Measurements from ENCODE around the gene CEP95. TPM values are rescaled to one million over a fixed set of nuclear protein-coding genes. Genes with fewer than 3 reads are reported as not detected.

Gene CEP95
- total and polyA plus RNA-seq, 8 donors: 15.7 to 115 (median 53.6) TPM

DNA sequence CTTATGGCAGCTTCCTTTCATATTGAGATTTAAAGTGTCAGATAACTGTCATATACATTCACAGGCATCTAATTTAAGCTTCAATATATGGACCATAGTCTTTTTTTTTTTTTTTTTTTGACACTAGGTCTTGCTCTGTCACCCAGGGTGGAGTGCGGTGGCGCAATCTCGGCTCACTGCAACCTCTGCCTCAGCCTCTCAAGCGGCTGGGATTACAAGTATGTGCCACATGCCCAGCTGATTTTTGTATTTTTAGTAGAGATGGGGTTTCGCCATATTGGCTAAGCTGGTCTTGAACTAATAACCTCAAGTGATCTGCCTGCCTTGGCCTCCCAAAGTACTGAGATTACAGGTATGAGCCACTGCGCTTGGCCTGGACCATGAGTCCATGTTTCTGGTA lies 13.6 kb downstream of the CEP95 start:
- no peak overlapping the region for H3K4me3 ChIP-seq
- no peaks in the 10 kb centered on the region for H3K9me3 ChIP-seq
- TF ChIP-seq POLR2A (IDR thresholded peaks at IDR 0.05) (no peak), POLR2AphosphoS5 (IDR thresholded peaks at IDR 0.05) (no peak), EP300 (IDR thresholded peaks at IDR 0.05) (no peak)
- TF ChIP-seq, protein P1, sequence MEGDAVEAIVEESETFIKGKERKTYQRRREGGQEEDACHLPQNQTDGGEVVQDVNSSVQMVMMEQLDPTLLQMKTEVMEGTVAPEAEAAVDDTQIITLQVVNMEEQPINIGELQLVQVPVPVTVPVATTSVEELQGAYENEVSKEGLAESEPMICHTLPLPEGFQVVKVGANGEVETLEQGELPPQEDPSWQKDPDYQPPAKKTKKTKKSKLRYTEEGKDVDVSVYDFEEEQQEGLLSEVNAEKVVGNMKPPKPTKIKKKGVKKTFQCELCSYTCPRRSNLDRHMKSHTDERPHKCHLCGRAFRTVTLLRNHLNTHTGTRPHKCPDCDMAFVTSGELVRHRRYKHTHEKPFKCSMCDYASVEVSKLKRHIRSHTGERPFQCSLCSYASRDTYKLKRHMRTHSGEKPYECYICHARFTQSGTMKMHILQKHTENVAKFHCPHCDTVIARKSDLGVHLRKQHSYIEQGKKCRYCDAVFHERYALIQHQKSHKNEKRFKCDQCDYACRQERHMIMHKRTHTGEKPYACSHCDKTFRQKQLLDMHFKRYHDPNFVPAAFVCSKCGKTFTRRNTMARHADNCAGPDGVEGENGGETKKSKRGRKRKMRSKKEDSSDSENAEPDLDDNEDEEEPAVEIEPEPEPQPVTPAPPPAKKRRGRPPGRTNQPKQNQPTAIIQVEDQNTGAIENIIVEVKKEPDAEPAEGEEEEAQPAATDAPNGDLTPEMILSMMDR (IDR thresholded peaks at IDR 0.05): no peak
- 91 to 99% (median 97%) methylated on average over 6 of the region's 6 CpGs for WGBS, 5 donors
- no peak for DNase-seq
- intact Hi-C loops (cut with DNase I; ENCODE audit: low total_unique reads): no loop called here
- no peak overlapping the region for H3K27ac ChIP-seq
- no peaks in the 10 kb centered on the region for H3K27me3 ChIP-seq
- H3K4me1 ChIP-seq: peaks cover 0 to 4% (median 0%) of the 10 kb centered on the region in 4 donors
- peaks cover 42 to 100% (median 100%) of the 10 kb centered on the region in 4 donors for H3K36me3 ChIP-seq

DNA sequence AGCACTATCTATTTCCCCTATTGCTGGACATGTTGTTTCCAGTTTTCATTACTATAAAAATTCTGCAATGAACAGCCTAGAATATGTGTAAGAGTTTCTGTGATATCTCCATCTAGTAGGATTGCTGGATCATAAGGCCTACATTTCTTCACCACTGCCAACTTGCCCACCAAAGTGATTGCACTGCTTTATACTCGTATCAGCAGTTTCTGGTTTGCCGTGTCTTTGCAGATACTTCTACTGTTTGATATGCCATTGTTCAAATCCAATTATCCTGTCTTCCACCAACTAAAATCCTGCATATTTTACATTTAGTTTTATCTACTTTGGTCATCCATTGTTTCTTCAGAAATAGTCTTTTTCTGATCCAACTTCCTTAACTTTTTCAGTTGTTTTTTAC lies 21.1 kb downstream of the CEP95 start:
- H3K27me3 ChIP-seq: no peaks in the 10 kb centered on the region
- intact Hi-C loops (cut with DNase I; ENCODE audit: low total_unique reads): no loop called here
- H3K27ac ChIP-seq: no peak overlapping the region
- no peaks in the 10 kb centered on the region for H3K4me1 ChIP-seq
- peaks cover 85 to 100% (median 100%) of the 10 kb centered on the region in 4 donors for H3K36me3 ChIP-seq
- H3K4me3 ChIP-seq: no peak overlapping the region
- DNase-seq: no peak
- H3K9me3 ChIP-seq: no peaks in the 10 kb centered on the region
- TF ChIP-seq EP300 (IDR thresholded peaks at IDR 0.05) (no peak), POLR2AphosphoS5 (IDR thresholded peaks at IDR 0.05) (no peak), POLR2A (IDR thresholded peaks at IDR 0.05) (no peak)
- TF ChIP-seq, protein P1 (IDR thresholded peaks at IDR 0.05): no peak
- WGBS, 5 donors: 87 to 95% (median 92%) methylated on average over 2 of the region's 2 CpGs

DNA sequence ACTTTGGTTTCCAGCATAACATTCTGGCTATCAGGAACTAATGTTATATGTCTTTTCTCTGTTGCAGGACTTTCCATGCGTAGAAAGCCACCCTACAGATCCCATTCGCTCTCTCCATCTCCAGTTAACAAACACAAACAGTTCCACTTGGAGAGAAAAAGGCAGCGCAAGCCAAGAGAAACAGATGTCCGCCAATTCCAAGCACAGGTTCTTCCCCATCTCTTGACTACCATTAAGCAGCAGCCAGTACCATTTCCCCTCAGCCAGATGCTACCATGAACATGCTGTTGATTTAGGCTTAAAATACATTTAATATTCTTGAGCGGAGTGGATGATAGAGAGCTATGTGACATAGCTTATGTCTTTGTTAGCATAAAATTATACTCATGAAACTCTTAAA lies 22.4 kb downstream of the CEP95 start:
- TF ChIP-seq, protein P1 (IDR thresholded peaks at IDR 0.05): no peak
- TF ChIP-seq EP300 (IDR thresholded peaks at IDR 0.05) (no peak), POLR2A (IDR thresholded peaks at IDR 0.05) (no peak), POLR2AphosphoS5 (IDR thresholded peaks at IDR 0.05) (no peak)
- no peak for DNase-seq
- peaks cover 86 to 100% (median 100%) of the 10 kb centered on the region in 4 donors for H3K36me3 ChIP-seq
- WGBS, 5 donors: 92 to 99% (median 96%) methylated on average over 5 of the region's 5 CpGs
- H3K27me3 ChIP-seq: no peaks in the 10 kb centered on the region
- no peak overlapping the region for H3K27ac ChIP-seq
- H3K4me1 ChIP-seq: no peaks in the 10 kb centered on the region
- H3K4me3 ChIP-seq: no peak overlapping the region
- intact Hi-C loops (cut with DNase I; ENCODE audit: low total_unique reads): no loop called here
- H3K9me3 ChIP-seq: no peaks in the 10 kb centered on the region

DNA sequence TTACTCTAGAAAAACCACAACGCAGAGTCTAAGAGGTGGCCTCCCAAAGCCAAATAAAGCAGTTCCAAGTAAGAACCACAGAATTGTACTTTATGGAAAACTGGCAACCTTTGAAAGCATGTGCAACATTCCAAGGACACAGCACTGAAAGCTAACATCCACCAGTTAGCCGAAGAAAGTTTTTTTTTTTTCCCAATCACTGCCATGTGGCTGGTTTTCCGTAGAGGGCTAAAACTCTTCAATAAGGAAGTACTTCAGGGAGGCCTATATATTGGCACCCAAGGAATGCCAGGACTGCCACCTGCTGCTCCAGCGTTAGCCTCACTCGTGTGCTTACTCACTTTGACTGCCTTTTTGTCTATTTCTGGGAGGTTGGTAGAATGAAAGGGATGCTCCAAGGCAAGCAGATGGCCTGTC lies 25.2 kb downstream of the CEP95 start:
- H3K4me3 ChIP-seq: no peak overlapping the region
- H3K36me3 ChIP-seq: peaks cover 83 to 100% (median 100%) of the 10 kb centered on the region in 4 donors
- TF ChIP-seq, protein P1 (IDR thresholded peaks at IDR 0.05): no peak
- TF ChIP-seq EP300 (IDR thresholded peaks at IDR 0.05) (no peak), POLR2AphosphoS5 (IDR thresholded peaks at IDR 0.05) (no peak)
- 42 to 71% (median 50%) methylated on average over 5 of the region's 5 CpGs for WGBS, 5 donors
- H3K27me3 ChIP-seq: no peaks in the 10 kb centered on the region
- no peak overlapping the region for H3K27ac ChIP-seq
- no peak for DNase-seq
- H3K9me3 ChIP-seq: no peaks in the 10 kb centered on the region
- no peaks in the 10 kb centered on the region for H3K4me1 ChIP-seq
- intact Hi-C loops (cut with DNase I; ENCODE audit: low total_unique reads): no loop called here

Measured in stomach (tissue), 9 donors.